ENCODE results near the gene FASN. TPM values are rescaled to one million over a fixed set of nuclear protein-coding genes. Genes with fewer than 3 reads are reported as not detected.

The FASN gene
- total and polyA plus RNA-seq, 8 donors = 22.8 to 268 (median 81.6) TPM

DNA sequence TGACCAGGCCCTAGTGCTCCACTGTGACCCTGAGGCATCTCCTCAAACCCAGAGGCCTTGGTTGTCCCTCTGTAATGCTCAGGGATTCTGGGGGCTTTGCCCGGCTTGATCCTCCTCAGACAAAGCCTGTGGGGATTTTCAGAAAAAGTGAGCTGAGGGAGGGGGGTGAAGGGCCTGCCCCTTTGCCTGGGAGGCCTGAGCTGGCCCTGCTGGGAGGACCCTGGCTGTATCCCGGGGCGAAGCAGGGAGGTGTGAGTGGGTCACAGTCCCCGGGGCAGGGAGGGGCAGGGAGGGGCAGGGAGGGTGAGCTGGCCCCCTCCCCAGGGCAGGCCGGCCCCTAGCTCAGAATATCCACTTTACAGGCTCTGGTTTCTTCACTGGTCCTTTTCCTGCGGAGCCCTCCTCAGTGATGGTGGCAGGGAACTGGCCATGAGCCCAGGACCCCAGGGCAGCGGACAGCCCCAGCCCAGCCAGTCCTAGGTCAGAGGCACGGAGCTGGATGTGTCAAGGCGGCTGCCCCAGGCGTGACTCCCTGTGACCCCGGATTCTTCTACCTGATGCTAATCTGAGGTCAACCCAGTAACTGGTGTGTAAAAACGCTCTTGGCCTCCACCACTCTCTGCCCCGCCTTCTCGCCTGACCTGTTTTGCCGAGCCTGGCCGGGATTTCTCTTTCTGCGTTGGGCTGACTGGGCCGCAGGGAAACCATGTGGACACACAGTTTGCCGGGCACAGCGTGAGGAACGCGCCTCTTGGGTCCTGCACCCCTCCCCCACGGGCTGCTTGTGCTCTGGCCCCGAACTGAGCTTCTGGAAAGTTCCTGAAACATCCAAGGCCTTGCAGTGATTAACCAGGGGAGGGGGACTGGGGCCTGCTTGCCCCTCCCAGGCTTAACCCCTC is 5.8 kb upstream of the FASN start:
- 27 to 60% (median 28%) methylated on average over 1 to 24 of the region's 24 CpGs for WGBS, 5 donors
- intact Hi-C loops (cut with DNase I; ENCODE audit: low total_unique reads) = no loop called here
- peak; percentile 89 to 90 for DNase-seq
- H3K4me3 ChIP-seq = no peak overlapping the region
- H3K27me3 ChIP-seq = no peaks in the 10 kb centered on the region
- H3K27ac ChIP-seq = peak overlapping the region; percentile 81 to 98 (median 91)
- peaks cover 0 to 6% (median 0%) of the 10 kb centered on the region in 4 donors for H3K36me3 ChIP-seq
- H3K4me1 ChIP-seq = peaks cover 77 to 94% (median 85%) of the 10 kb centered on the region in 4 donors
- TF ChIP-seq POLR2AphosphoS5 (IDR thresholded peaks at IDR 0.05) (peak in 2 of 3 donors; percentile 27 to 67), EP300 (IDR thresholded peaks at IDR 0.05) (no peak), POLR2A (IDR thresholded peaks at IDR 0.05) (no peak)
- TF ChIP-seq, protein P1, sequence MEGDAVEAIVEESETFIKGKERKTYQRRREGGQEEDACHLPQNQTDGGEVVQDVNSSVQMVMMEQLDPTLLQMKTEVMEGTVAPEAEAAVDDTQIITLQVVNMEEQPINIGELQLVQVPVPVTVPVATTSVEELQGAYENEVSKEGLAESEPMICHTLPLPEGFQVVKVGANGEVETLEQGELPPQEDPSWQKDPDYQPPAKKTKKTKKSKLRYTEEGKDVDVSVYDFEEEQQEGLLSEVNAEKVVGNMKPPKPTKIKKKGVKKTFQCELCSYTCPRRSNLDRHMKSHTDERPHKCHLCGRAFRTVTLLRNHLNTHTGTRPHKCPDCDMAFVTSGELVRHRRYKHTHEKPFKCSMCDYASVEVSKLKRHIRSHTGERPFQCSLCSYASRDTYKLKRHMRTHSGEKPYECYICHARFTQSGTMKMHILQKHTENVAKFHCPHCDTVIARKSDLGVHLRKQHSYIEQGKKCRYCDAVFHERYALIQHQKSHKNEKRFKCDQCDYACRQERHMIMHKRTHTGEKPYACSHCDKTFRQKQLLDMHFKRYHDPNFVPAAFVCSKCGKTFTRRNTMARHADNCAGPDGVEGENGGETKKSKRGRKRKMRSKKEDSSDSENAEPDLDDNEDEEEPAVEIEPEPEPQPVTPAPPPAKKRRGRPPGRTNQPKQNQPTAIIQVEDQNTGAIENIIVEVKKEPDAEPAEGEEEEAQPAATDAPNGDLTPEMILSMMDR (IDR thresholded peaks at IDR 0.05) = no peak
- H3K9me3 ChIP-seq = no peaks in the 10 kb centered on the region

DNA sequence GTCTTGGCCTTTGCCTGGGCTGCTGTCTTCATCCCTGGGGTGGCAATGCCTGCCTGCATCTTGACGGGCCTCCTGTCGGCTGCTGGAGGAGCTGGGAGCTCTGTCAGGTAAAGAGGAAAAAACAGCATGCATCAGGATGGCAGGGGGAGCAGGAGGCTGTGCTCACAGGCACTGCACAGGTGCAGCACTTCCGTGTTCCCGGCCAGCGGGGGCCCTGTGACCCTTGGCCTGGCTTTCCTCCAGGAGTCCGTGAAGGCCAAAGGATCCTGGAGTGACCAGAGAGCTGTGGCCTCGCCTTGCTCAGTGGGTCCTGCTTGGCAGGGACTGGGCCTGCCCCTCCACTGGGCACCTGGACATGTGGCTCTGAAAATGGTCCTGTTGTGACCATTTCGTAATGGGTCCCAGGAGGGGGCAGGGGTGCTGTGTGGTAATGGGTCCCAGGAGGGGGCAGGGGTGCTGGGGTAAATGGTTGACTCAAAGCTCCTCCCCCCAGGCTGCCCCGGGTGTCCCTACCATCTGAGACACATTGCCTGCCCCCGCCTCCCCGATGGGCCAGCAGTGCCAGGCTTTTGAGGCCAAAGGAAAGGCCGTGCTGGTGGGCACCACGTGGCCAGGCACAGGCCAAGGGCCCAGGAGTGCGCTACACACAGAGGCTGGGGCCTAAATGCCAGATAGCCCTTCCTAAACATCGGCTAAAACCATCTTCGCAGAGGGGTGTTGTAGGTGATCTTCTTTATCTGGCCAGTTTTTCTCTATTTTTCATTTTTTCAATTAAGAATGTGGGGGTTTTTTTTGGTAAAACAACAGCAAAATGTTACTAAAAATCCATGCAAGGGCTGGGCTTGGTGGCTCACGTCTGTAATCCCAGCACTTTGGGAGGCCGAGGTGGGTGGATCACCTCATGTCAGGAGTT is 4.0 kb upstream of the FASN start:
- no peak overlapping the region for H3K4me3 ChIP-seq
- H3K4me1 ChIP-seq = peaks cover 72 to 88% (median 85%) of the 10 kb centered on the region in 4 donors
- H3K36me3 ChIP-seq = no peaks in the 10 kb centered on the region
- H3K27me3 ChIP-seq = no peaks in the 10 kb centered on the region
- peak in 1 of 3 donors; percentile 31 for TF ChIP-seq POLR2AphosphoS5 (IDR thresholded peaks at IDR 0.05)
- TF ChIP-seq, protein P1 (IDR thresholded peaks at IDR 0.05) = no peak
- no peak for TF ChIP-seq EP300 (IDR thresholded peaks at IDR 0.05)
- peak overlapping the region; percentile 65 to 98 (median 91) for H3K27ac ChIP-seq
- intact Hi-C loops (cut with DNase I; ENCODE audit: low total_unique reads) = no loop called here
- 53 to 66% (median 54%) methylated on average over 17 to 18 of the region's 18 CpGs for WGBS, 5 donors
- peak in 1 of 2 donors; percentile 73 for DNase-seq
- no peaks in the 10 kb centered on the region for H3K9me3 ChIP-seq

DNA sequence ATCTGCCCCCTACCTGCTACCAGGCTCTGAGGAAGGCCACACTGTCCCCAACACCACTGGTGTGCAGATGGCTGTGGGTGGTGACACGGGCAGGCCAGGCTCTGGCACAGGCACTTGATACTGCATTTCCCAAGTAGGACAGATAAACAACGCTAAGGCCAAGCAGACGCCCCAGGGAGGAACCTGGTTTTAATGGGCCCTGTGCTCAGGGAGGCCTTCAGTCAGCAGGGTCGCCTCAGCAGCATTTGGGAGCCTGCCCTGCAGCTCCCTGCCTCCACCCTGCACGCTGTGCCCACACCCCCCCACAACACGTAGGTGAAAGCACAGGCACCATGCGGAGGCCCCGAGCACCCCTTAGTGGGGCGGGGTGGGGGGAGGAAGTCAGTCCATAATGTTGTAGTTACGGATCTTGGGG is 3.3 kb upstream of the FASN start:
- 26 to 52% (median 37%) methylated on average over 6 to 10 of the region's 10 CpGs for WGBS, 5 donors
- Histone ChIP-seq H3K4me3 (no peak overlapping the region), H3K9me3 (no peaks in the 10 kb centered on the region), H3K36me3 (peaks cover 0 to 1% (median under 1%) of the 10 kb centered on the region in 4 donors), H3K4me1 (peaks cover 72 to 88% (median 85%) of the 10 kb centered on the region in 4 donors), H3K27ac (peak overlapping the region; percentile 65 to 98 (median 91)), H3K27me3 (no peaks in the 10 kb centered on the region)
- DNase-seq = no peak
- no peak for TF ChIP-seq POLR2AphosphoS5 (IDR thresholded peaks at IDR 0.05)
- intact Hi-C loops (cut with DNase I; ENCODE audit: low total_unique reads) = no loop called here

DNA sequence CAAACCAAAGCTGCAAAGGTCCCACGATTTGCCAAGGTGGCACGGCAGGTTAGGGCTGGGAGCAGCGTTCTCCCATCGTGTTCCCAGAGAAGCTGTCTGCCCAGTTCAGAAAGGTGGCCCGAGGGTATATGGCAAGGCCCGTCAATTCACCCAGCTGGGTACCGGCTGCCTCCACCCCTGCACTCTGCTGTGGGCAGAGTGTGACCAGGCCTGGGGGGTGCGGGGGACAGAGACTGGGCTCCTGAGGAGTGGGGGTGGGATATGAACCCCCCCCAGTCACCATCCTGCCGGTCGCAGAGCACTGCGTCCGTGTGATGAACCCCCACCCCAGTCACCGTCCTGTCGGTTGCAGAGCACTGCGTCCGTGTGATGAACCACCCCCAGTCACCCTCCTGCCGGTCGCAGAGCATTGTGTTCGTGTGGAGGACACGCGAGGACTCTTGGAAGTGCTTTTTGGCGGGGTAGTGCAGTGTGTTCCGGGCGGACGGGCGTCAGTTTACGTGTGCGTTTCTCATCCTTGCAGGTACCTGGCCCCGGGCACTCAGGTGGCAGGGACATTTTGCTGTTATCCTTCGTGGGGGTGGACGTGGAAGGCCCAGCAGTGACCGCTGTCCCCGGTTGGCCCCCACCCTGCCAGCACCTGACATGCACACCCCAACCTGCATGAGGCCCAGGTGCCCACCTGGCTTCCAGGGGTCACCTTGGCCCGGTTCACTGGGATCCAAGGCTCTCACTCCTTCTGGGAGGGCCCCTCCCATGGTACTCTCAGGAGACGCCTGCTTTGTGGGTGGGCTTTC is 2.7 kb upstream of the FASN start:
- DNase-seq = no peak
- H3K36me3 ChIP-seq = peaks cover 3 to 7% (median 6%) of the 10 kb centered on the region in 4 donors
- WGBS, 5 donors = 83 to 88% (median 87%) methylated on average over 27 to 35 of the region's 35 CpGs
- no peak overlapping the region for H3K4me3 ChIP-seq
- peak overlapping the region; percentile 91 to 99 (median 97) for H3K27ac ChIP-seq
- no peaks in the 10 kb centered on the region for H3K9me3 ChIP-seq
- intact Hi-C loops (cut with DNase I; ENCODE audit: low total_unique reads) = no loop called here
- TF ChIP-seq POLR2A (IDR thresholded peaks at IDR 0.05) (no peak), POLR2AphosphoS5 (IDR thresholded peaks at IDR 0.05) (no peak), EP300 (IDR thresholded peaks at IDR 0.05) (no peak)
- TF ChIP-seq, protein P1 (IDR thresholded peaks at IDR 0.05) = no peak
- no peaks in the 10 kb centered on the region for H3K27me3 ChIP-seq
- peaks cover 69 to 88% (median 85%) of the 10 kb centered on the region in 4 donors for H3K4me1 ChIP-seq
